DND-41 (cell line): ENCODE measurements around the gene KRTAP5-9.
"Not testable (repeated sequence)": the region's sequence is repeated elsewhere in the genome, so short reads cannot be mapped to it uniquely, and the experiment has no call there.

ENCODE experiments used
- ATAC-seq: fragments of 200-7000 bp; cut with Tn5 transposase; 3 replicates; pipeline ENCODE4 v1.9.1; 2021; ENCODE audit warnings: low read depth; ENCODE audit not compliant: insufficient read depth
- DNase-seq: peaks from one replicate; pipeline ENCODE4 v3.0.0-alpha.2; 2020
- H2AFZ ChIP-seq: 2 replicates; pipeline ENCODE4 v1.6.0; 2012; ENCODE audit warnings: low read depth, low read length
- H3K27ac ChIP-seq: 2 replicates; pipeline ENCODE4 v1.5.1; 2012; ENCODE audit warnings: low read length, inconsistent platforms
- H3K27me3 ChIP-seq: fragments of 200-600 bp; sonication (generic); 2 replicates; pipeline ENCODE4 v1.6.0; 2012; ENCODE audit warnings: low read length, mild to moderate bottlenecking, inconsistent platforms; ENCODE audit not compliant: insufficient read depth, poor library complexity
- H3K36me3 ChIP-seq: 2 replicates; pipeline ENCODE4 v1.5.1; 2012; ENCODE audit warnings: low read length, inconsistent platforms; ENCODE audit not compliant: insufficient read depth
- H3K4me1 ChIP-seq: 2 replicates; pipeline ENCODE4 v1.5.1; 2012; ENCODE audit warnings: mild to moderate bottlenecking, low read length; ENCODE audit not compliant: insufficient read depth
- H3K4me2 ChIP-seq: 2 replicates; pipeline ENCODE4 v1.6.0; 2012; ENCODE audit warnings: mild to moderate bottlenecking, moderate library complexity, low read length, inconsistent platforms; ENCODE audit not compliant: insufficient read depth
- H3K4me3 ChIP-seq, 2 experiments: fragments of 200-600 bp in 1 of 2; shearing (Covaris generic) in 1 of 2; 2 replicates each; pipeline ENCODE4 v1.5.1; 2012 to 2016; ENCODE audit warnings: inconsistent platforms in 2 of 2, low read length in 2 of 2, mild to moderate bottlenecking in 2 of 2, low read depth in 1 of 2, moderate library complexity in 1 of 2
- H3K79me2 ChIP-seq: 2 replicates; pipeline ENCODE4 v1.6.0; 2012; ENCODE audit warnings: low read length, inconsistent platforms; ENCODE audit not compliant: insufficient read depth
- H3K9ac ChIP-seq: 2 replicates; pipeline ENCODE4 v1.6.0; 2012; ENCODE audit warnings: low read depth, mild to moderate bottlenecking, inconsistent platforms, low read length, moderate library complexity
- H3K9me3 ChIP-seq: 2 replicates; pipeline ENCODE4 v1.5.1; 2012; ENCODE audit warnings: low read length, moderate library complexity, mild to moderate bottlenecking, inconsistent platforms; ENCODE audit not compliant: insufficient read depth, severe bottlenecking
- H4K20me1 ChIP-seq: 2 replicates; pipeline ENCODE4 v1.6.0; 2012; ENCODE audit warnings: low read length; ENCODE audit not compliant: insufficient read depth
- EZH2 ChIP-seq: IDR thresholded peaks from 3 replicates; pipeline ENCODE4 v1.6.1; 2012; ENCODE audit warnings: borderline replicate concordance, low read depth, mild to moderate bottlenecking, moderate library complexity, low read length, inconsistent platforms; ENCODE audit not compliant: severe bottlenecking
- TF ChIP-seq, protein P1 (sequence below): IDR thresholded peaks from 2 replicates; pipeline ENCODE4 v1.5.1; 2012; ENCODE audit warnings: borderline replicate concordance, low read length, moderate library complexity, mild to moderate bottlenecking; ENCODE audit not compliant: poor library complexity, severe bottlenecking; ENCODE audit errors: extremely low read depth

KRTAP5-9 gene

DNA sequence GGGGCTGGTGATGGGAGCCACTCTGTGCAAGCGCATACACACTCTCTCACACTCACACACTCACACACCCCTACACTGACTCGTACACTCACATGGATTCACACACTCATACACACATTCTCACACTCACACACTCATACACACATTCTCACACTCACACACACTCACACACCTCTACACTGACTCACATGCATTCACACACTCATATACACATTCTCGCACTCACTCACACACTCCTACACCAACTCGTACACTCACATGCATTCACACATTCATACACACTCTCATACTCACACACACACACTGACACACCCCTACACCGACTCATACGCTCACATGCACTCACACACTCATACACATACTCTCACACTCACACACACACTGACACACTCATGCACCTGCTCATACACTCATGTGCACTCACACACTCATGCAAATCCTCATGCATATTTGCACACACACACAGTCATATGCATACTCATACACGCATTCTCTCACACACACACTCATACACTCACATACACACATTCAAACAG lies 29.3 kb downstream of the KRTAP5-9 start:
- H3K27ac ChIP-seq, result no peak overlapping the region
- TF ChIP-seq, protein P1, sequence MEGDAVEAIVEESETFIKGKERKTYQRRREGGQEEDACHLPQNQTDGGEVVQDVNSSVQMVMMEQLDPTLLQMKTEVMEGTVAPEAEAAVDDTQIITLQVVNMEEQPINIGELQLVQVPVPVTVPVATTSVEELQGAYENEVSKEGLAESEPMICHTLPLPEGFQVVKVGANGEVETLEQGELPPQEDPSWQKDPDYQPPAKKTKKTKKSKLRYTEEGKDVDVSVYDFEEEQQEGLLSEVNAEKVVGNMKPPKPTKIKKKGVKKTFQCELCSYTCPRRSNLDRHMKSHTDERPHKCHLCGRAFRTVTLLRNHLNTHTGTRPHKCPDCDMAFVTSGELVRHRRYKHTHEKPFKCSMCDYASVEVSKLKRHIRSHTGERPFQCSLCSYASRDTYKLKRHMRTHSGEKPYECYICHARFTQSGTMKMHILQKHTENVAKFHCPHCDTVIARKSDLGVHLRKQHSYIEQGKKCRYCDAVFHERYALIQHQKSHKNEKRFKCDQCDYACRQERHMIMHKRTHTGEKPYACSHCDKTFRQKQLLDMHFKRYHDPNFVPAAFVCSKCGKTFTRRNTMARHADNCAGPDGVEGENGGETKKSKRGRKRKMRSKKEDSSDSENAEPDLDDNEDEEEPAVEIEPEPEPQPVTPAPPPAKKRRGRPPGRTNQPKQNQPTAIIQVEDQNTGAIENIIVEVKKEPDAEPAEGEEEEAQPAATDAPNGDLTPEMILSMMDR, result no peak
- TF ChIP-seq EZH2, result no peak
- no peaks in the 10 kb centered on the region for H4K20me1 ChIP-seq
- H3K4me1 ChIP-seq, result peaks cover 4% of the 10 kb centered on the region; the same call in 1 of the 2 replicates
- no peaks in the 10 kb centered on the region for H3K36me3 ChIP-seq
- no peak overlapping the region for H3K4me2 ChIP-seq
- H3K9ac ChIP-seq, result no peak overlapping the region
- peaks cover 6% of the 10 kb centered on the region for H3K27me3 ChIP-seq
- H2AFZ ChIP-seq, result no peak overlapping the region
- H3K4me3 ChIP-seq, result no peak overlapping the region
- no peaks in the 10 kb centered on the region for H3K79me2 ChIP-seq
- ATAC-seq (no peak), DNase-seq (no peak)
- H3K9me3 ChIP-seq, result no peaks in the 10 kb centered on the region

DNA sequence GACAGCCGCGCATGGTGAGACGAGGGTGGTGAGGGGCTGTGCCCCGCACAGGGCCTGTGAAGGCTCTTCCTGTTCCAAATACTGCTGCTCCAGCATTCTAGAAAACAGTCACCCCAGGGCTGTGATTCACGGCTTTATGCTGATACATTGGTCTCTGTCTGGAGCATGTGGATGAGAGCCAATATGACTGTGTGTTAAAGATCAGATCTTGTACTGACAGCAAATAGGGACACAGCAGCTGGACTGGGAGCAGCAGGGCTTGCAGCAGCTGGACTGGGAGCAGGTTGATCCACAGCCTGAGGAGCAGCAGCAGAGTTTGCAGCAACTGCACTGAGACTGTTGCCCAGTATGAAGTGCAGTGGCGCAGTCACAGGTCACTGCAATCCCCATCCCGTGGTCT lies 31.3 kb downstream of the KRTAP5-9 start:
- not testable (repeated sequence) for H3K4me2 ChIP-seq, H2AFZ ChIP-seq, ATAC-seq, H3K9me3 ChIP-seq, H3K4me1 ChIP-seq, H3K36me3 ChIP-seq, H3K4me3 ChIP-seq, H3K79me2 ChIP-seq, H3K27ac ChIP-seq, H4K20me1 ChIP-seq, H3K27me3 ChIP-seq, DNase-seq, H3K9ac ChIP-seq

DNA sequence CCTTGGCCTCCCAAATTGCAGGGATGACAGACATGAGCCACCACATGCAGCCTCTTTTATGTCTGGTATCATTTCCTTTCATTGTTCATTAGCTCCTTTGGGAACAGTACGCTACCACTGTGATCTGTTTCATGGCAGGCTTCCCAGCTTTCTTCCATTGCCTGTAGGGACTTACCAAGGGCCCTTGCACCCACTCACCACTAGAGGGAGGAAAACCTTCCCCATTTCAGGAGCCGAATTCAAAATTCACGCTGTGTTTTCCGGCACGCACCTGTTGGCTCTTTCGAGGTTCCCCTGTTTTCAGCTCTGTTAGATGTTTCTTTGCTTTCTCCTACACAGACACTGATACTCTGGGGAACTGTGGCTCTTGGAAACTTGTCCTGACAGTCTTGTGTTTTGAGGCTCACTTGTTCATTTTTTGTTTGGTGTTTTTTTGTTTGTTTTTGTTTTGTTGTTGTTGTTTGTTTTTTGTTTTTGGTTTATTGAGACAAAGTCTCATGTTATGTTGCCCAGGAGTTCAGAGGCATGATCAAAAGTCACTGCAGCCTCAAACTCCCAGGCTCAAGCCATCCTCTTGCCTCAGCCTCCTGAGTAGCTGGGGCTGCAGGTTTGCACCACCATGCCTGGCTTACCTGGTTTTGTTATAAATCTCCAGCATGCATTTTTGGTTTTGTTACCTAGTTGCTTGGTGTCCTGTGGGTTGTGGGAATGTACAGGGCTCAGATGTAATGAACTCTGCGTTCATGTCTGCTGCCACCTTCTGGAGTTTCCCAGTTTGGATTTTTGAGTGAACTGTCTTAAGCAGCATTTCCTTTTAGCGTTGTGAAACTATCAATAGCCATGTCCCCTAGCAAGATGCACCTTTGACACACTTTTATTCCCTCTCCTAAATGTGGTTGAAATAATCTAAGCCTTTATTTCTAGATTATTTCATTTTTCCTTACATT lies 32.1 kb downstream of the KRTAP5-9 start:
- Histone ChIP-seq H3K79me2 (no peaks in the 10 kb centered on the region), H2AFZ (no peak overlapping the region), H3K36me3 (no peaks in the 10 kb centered on the region), H3K27ac (no peak overlapping the region), H3K4me1 (peaks cover 4% of the 10 kb centered on the region; the same call in 1 of the 2 replicates), H3K4me3 (no peak overlapping the region), H3K9ac (no peak overlapping the region), H4K20me1 (no peaks in the 10 kb centered on the region), H3K4me2 (no peak overlapping the region), H3K9me3 (no peaks in the 10 kb centered on the region), H3K27me3 (peaks cover 6% of the 10 kb centered on the region)
- ATAC-seq (peak; percentile 70), DNase-seq (peak; percentile 46)
- TF ChIP-seq, protein P1, result peak; percentile 81
- TF ChIP-seq EZH2, result no peak

DNA sequence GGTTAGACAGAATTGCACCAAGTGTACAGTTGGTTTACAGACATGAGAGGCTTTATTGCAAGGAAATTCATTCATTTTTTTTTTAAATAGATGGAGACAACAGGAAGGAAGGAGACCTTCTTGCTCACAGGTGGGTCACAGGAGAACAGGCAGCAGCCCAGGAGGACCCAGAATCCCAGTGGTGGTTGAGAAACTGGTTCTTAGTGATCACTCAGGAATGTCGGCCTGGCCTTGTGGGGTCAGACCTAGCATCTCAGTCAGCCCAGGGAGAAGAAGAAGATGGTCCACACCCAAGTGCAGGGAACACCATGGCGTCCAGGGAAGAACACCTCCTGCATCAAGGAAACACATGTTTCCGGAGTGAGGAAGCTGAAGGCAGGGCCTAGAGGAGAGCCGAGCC lies 33.6 kb downstream of the KRTAP5-9 start:
- TF ChIP-seq, protein P1, result no peak
- no peak for TF ChIP-seq EZH2
- DNase-seq, result no peak
- Histone ChIP-seq H3K9ac (no peak overlapping the region), H3K4me1 (peaks cover 4% of the 10 kb centered on the region; the same call in 1 of the 2 replicates), H2AFZ (no peak overlapping the region), H3K9me3 (no peaks in the 10 kb centered on the region), H3K36me3 (no peaks in the 10 kb centered on the region), H3K27ac (no peak overlapping the region), H3K4me2 (no peak overlapping the region), H3K4me3 (no peak overlapping the region), H3K79me2 (no peaks in the 10 kb centered on the region), H4K20me1 (no peaks in the 10 kb centered on the region), H3K27me3 (peaks cover 6% of the 10 kb centered on the region)
- ATAC-seq, result no peak
